ENCODE results near the gene THBS1. TPM values are rescaled to one million over a fixed set of nuclear protein-coding genes. Genes with fewer than 3 reads are reported as not detected.

Gene THBS1
- 9.9 and 10.1 TPM in 2 replicates for total RNA-seq (2014; rRNA removed; shearing (Covaris generic))

DNA sequence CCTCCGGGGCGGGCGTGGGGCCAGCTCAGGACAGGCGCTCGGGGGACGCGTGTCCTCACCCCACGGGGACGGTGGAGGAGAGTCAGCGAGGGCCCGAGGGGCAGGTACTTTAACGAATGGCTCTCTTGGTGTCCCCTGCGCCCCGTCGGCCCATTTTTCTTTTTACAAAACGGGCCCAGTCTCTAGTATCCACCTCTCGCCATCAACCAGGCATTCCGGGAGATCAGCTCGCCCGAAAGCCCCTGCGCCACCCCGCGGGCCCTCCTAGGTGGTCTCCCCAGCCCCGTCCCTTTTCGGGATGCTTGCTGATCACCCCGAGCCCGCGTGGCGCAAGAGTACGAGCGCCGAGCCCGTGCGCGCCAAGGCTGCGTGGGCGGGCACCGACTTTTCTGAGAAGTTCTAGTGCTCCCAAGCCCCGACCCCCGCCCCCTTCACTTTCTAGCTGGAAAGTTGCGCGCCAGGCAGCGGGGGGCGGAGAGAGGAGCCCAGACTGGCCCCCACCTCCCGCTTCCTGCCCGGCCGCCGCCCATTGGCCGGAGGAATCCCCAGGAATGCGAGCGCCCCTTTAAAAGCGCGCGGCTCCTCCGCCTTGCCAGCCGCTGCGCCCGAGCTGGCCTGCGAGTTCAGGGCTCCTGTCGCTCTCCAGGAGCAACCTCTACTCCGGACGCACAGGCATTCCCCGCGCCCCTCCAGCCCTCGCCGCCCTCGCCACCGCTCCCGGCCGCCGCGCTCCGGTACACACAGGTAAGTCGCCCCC, at the start of gene THBS1:
TSS of gene THBS1 (plus strand) at position 595 of the 757 bp plus-strand sequence. CDS start 779 bp downstream, outside the sequence.
- Histone ChIP-seq H3K36me3 (replicated peaks; ENCODE audit: control insufficient read depth, insufficient read depth, low read length) (peaks cover 22% of the 10 kb centered on the region), H3K4me3 (ENCODE audit: insufficient read depth, low read depth, low read length) (peak within 1 kb of the TSS; percentile 70), H3K27me3 (ENCODE audit: control insufficient read depth, insufficient read depth, low read length) (no peaks in the 10 kb centered on the region)
- peak; percentile 97 for DNase-seq

- Histone ChIP-seq H3K4me3 (ENCODE audit: insufficient read depth, low read depth, low read length) (no peak overlapping the region), H3K36me3 (replicated peaks; ENCODE audit: control insufficient read depth, insufficient read depth, low read length) (no peaks in the 10 kb centered on the region), H3K27me3 (ENCODE audit: control insufficient read depth, insufficient read depth, low read length) (no peaks in the 10 kb centered on the region)
- DNase-seq = no peak
Measured at GRCh38 chr15:39534996-39535395, 45.9 kb upstream of the THBS1 start.

- Histone ChIP-seq H3K4me3 (ENCODE audit: insufficient read depth, low read depth, low read length) (no peak overlapping the region), H3K27me3 (ENCODE audit: control insufficient read depth, insufficient read depth, low read length) (no peaks in the 10 kb centered on the region), H3K36me3 (replicated peaks; ENCODE audit: control insufficient read depth, insufficient read depth, low read length) (no peaks in the 10 kb centered on the region)
- DNase-seq = no peak
Measured at GRCh38 chr15:39535466-39535865, 45.4 kb upstream of the THBS1 start.

DNA sequence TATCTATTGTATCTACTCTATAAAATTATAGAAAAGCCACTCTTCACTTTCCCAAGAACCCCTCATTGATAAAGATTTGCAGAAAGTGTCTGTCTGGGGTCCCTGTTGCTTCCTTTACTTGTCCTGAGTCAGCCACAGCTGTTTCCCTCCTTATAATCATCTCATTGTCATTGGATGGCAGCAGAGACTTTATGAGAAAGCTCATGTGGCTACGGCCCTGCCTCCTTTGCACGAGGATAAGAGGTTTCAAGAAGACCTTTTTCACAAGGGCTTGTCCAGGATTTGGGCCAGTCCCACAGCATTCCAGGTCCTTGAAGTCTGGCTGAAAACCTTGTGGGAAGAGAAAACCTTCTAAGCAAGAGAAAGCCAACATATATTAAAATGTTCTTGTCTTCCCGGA, 41.9 kb upstream of the THBS1 start:
- no peaks in the 10 kb centered on the region for H3K27me3 ChIP-seq (ENCODE audit: control insufficient read depth, insufficient read depth, low read length)
- no peak for DNase-seq
- no peak overlapping the region for H3K4me3 ChIP-seq (ENCODE audit: insufficient read depth, low read depth, low read length)
- no peaks in the 10 kb centered on the region for H3K36me3 ChIP-seq (replicated peaks; ENCODE audit: control insufficient read depth, insufficient read depth, low read length)

GRCh38 chr15:39539466-39539865, 41.4 kb upstream of the THBS1 start:
- no peak overlapping the region for H3K4me3 ChIP-seq (ENCODE audit: insufficient read depth, low read depth, low read length)
- H3K27me3 ChIP-seq (ENCODE audit: control insufficient read depth, insufficient read depth, low read length) = no peaks in the 10 kb centered on the region
- H3K36me3 ChIP-seq (replicated peaks; ENCODE audit: control insufficient read depth, insufficient read depth, low read length) = no peaks in the 10 kb centered on the region
- no peak for DNase-seq

DNA sequence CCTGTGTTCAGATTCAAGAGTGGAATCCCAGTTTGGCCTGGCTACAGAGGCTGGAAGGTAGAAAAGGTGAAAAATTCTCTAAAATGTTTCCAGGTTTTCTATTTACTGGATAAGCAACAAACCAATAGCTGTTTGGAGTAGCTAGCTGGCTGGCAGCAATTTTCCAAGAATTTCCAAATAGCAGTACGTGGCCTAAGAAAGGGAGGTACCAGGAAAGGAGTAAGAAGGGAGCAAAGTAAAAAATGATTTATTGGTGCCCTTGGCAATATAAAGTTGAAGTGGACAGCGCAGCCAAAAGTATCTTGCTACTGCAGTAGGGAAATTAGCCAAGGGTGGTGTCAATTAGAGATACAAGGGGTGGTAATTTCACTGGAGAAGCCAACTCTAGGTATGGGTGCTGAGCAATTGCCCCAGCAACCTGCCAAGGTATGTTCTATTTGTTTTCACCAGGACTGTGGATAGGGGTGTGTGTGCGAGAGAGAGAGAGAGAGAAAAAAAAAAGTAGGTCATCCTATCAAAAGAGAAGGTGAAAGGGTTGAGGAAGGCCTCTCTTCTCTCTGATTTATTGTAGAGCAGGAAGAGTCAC, 40.8 kb upstream of the THBS1 start:
- no peaks in the 10 kb centered on the region for H3K36me3 ChIP-seq (replicated peaks; ENCODE audit: control insufficient read depth, insufficient read depth, low read length)
- H3K27me3 ChIP-seq (ENCODE audit: control insufficient read depth, insufficient read depth, low read length) = no peaks in the 10 kb centered on the region
- no peak for DNase-seq
- H3K4me3 ChIP-seq (ENCODE audit: insufficient read depth, low read depth, low read length) = no peak overlapping the region

DNA sequence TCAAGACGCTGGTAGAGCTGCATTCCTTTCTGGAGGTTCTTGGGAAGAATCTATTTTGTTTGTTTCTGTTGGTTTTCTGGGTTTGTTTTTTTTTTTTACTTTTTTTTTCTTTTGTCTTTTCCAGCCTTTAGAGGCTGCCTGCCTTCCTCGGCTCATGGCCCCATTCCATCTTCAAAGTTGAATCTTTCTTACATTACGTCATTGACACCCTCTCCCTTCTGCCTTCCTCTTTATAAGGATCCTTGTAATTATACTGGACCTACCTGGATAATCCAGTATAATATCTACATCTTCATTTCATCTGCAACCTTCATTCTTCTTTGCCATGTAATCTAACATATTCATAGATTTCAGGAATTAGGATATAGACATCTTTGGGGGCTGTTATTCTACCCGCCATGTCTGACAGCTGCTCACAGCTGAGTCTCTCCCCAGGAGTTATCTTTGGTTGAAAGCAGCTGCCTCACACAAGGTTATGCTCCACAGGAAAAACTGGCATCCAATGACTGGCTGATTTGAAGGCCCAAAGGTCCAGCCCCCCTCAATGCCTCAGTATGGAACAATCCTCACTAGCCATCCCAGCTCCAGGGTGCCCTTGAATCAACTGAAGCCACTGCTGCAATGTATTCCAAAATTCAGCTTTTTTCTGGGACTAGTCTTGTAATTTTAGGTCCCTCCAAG, 38.4 kb upstream of the THBS1 start:
- DNase-seq = no peak
- Histone ChIP-seq H3K36me3 (replicated peaks; ENCODE audit: control insufficient read depth, insufficient read depth, low read length) (no peaks in the 10 kb centered on the region), H3K27me3 (ENCODE audit: control insufficient read depth, insufficient read depth, low read length) (no peaks in the 10 kb centered on the region), H3K4me3 (ENCODE audit: insufficient read depth, low read depth, low read length) (no peak overlapping the region)

DNA sequence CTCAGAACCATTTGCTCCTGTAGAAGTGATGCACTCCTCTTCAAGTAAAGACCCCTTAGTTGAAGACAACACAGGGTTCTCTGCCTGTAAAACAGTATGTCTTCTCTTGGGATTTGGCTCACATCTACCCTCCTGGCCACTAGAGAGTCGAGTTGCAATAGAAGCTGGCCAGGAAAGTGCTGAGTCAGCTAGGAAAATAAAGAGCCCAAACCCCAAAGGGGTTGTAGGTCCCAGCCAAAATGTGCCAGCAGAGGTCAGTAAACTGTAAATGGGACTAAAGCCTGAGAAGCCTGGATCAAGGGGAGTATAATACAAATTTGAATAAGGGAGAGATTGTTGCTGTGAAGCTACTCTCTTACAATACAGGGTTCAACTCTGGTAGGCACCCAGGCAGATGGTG, 37.2 kb upstream of the THBS1 start:
- DNase-seq = peak; percentile 59
- Histone ChIP-seq H3K4me3 (ENCODE audit: insufficient read depth, low read depth, low read length) (no peak overlapping the region), H3K27me3 (ENCODE audit: control insufficient read depth, insufficient read depth, low read length) (no peaks in the 10 kb centered on the region), H3K36me3 (replicated peaks; ENCODE audit: control insufficient read depth, insufficient read depth, low read length) (no peaks in the 10 kb centered on the region)

DNA sequence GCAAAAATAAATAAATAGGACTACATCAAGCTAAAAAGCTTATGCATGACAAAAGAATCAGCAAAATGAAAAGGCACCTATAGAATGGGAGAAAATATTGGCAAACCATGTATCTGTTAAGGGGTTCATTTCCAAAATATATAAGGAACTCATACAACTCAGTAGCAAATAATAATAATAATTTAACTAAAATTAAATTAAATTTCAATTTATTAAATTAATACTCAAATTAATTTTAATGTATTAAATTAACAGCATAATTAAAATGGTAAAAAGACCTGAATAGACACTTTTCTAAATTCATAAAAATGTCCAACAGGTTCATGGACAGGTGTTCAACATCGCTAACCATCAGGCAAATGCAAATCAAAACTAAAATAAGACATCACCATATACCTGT, 34.0 kb upstream of the THBS1 start:
- DNase-seq = no peak
- Histone ChIP-seq H3K27me3 (ENCODE audit: control insufficient read depth, insufficient read depth, low read length) (no peaks in the 10 kb centered on the region), H3K36me3 (replicated peaks; ENCODE audit: control insufficient read depth, insufficient read depth, low read length) (no peaks in the 10 kb centered on the region), H3K4me3 (ENCODE audit: insufficient read depth, low read depth, low read length) (no peak overlapping the region)

GRCh38 chr15:39548561-39548960, 32.3 kb upstream of the THBS1 start:
- no peak for DNase-seq
- Histone ChIP-seq H3K27me3 (ENCODE audit: control insufficient read depth, insufficient read depth, low read length) (no peaks in the 10 kb centered on the region), H3K36me3 (replicated peaks; ENCODE audit: control insufficient read depth, insufficient read depth, low read length) (no peaks in the 10 kb centered on the region), H3K4me3 (ENCODE audit: insufficient read depth, low read depth, low read length) (no peak overlapping the region)

DNA sequence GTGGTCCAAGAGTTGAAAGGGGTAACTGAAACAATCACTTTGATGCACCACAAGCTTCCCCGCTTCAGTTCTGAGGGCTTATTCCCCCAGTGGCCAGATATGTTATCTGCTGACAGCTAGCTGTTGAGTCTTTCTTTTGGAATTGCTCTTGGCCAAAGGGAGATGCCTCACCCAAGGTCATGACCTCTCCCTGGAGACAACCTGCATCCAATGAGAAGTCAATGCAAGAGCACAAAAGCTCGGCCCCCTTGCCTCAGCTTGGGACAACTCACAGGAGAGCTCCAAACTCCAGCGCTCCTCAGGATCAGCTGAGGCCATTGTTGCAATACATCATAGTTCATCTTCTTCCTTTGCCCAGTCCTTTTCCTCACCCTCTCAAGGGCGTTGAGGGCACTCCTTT, 31.0 kb upstream of the THBS1 start:
- no peak for DNase-seq
- H3K4me3 ChIP-seq (ENCODE audit: insufficient read depth, low read depth, low read length) = no peak overlapping the region
- no peaks in the 10 kb centered on the region for H3K27me3 ChIP-seq (ENCODE audit: control insufficient read depth, insufficient read depth, low read length)
- H3K36me3 ChIP-seq (replicated peaks; ENCODE audit: control insufficient read depth, insufficient read depth, low read length) = no peaks in the 10 kb centered on the region

DNA sequence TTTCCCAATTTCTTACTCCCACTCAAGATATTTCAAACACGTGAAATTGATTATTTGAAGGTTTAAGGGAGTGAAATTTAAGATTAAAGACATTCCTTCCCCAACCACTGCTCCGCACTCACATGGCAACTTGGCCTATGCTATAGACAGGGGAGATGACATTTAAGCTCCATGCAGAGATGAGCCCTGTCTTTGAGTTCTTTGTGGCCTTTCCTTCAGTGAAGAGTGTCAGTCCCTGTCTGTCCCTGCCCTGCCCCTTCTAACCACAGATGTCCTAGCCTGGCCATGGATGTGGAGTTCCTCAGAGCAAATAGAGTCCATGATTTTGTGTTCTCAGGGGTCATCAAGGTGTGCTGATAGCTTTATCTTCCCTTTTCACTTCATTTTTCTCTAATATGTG, 29.4 kb upstream of the THBS1 start:
- Histone ChIP-seq H3K27me3 (ENCODE audit: control insufficient read depth, insufficient read depth, low read length) (no peaks in the 10 kb centered on the region), H3K4me3 (ENCODE audit: insufficient read depth, low read depth, low read length) (no peak overlapping the region), H3K36me3 (replicated peaks; ENCODE audit: control insufficient read depth, insufficient read depth, low read length) (no peaks in the 10 kb centered on the region)
- DNase-seq = no peak

DNA sequence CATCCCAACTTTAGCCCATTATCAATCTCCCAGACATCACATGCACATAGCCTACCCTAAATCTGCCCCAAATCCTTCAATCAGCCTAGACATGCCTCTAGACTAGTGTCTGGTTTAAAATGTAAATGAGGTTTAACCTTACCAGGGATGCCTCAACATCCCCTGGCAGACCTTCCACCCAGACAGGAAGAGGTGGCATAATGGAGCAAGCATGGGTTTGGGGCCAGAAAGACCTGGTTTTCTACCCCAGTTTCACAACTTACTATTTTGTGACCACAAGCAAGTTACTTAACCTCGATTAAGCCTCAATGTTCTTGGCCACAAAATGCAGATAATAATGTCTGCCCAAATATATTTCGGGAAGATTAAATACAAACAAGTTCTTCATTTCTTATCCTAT, 28.3 kb upstream of the THBS1 start:
- DNase-seq = no peak
- no peaks in the 10 kb centered on the region for H3K36me3 ChIP-seq (replicated peaks; ENCODE audit: control insufficient read depth, insufficient read depth, low read length)
- no peak overlapping the region for H3K4me3 ChIP-seq (ENCODE audit: insufficient read depth, low read depth, low read length)
- no peaks in the 10 kb centered on the region for H3K27me3 ChIP-seq (ENCODE audit: control insufficient read depth, insufficient read depth, low read length)

DNA sequence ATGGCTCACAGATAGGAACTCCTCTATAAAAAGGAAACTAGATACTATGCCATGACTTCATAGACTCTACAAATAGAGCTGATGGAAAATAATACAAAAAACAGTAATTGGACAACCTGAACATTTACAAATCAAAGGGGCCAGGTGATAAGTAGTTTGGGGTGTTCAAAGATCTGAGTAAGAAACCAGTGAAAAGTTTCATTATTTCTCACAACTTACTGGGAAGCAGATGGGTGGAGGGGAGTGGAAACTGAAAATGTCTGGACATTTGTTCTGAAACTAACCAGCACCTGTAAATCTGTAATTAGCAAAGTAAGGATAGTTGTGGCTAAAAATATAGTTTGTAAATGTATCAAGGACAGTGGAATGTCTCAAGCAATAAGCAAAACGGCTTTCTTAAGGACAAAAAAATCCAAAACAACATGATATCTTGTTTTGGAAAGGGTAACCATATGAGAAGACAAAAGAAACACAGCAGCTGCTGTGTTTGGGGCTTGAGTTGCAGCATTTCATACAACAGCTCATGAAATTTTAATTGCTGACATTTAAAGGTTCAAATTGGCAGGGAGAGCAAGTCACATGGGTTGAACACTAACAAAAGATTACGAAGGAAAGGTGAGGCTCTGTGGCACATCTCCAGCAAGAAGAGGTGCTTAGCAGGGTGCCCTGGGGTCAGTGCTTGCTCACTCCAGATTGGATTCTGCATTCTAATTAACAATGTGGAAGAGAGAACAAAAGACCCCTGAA, 26.8 kb upstream of the THBS1 start:
- H3K4me3 ChIP-seq (ENCODE audit: insufficient read depth, low read depth, low read length) = no peak overlapping the region
- no peaks in the 10 kb centered on the region for H3K36me3 ChIP-seq (replicated peaks; ENCODE audit: control insufficient read depth, insufficient read depth, low read length)
- DNase-seq = no peak
- no peaks in the 10 kb centered on the region for H3K27me3 ChIP-seq (ENCODE audit: control insufficient read depth, insufficient read depth, low read length)
